NCI-H2107 treated with DMSO at 0.1 percent for 48 hours (cell line): Measurements from ENCODE around the gene PAK4.
"Not testable (repeated sequence)": the region's sequence is repeated elsewhere in the genome, so short reads cannot be mapped to it uniquely, and the experiment has no call there.

Experiments used
- DNase-seq: peaks from one replicate; lab custom pipeline; 2025; ENCODE audit not compliant: unreplicated experiment; lab: John Stamatoyannopoulos, UW

Gene PAK4

GRCh38 chr19:39203372-39204341 is 78.1 kb downstream of the PAK4 start, which contains the start of gene SYCN:
SYCN (minus strand) TSS chr19:39204263; CDS start chr19:39204254, 9 bp downstream.
- DNase-seq, result no peak

- no peak for DNase-seq
These were observed 79.8 kb downstream of the PAK4 start for GRCh38 chr19:39205449-39205764.

GRCh38 chr19:39206122-39206521 is 80.5 kb downstream of the PAK4 start:
- DNase-seq, result no peak

GRCh38 chr19:39207293-39207836 is 81.8 kb downstream of the PAK4 start:
- no peak for DNase-seq

GRCh38 chr19:39208175-39208795 is 82.7 kb downstream of the PAK4 start:
- DNase-seq, result no peak

- DNase-seq, result no peak
These were observed 83.6 kb downstream of the PAK4 start for GRCh38 chr19:39209196-39209595.

GRCh38 chr19:39211731-39212374 is 86.3 kb downstream of the PAK4 start:
- DNase-seq, result no peak

- no peak for DNase-seq
These were observed 86.8 kb downstream of the PAK4 start for GRCh38 chr19:39212375-39212742.

- not testable (repeated sequence) for DNase-seq
These were observed 89.7 kb downstream of the PAK4 start for GRCh38 chr19:39215323-39215722.

- no peak for DNase-seq
These were observed 91.5 kb downstream of the PAK4 start for GRCh38 chr19:39217094-39217493.

- DNase-seq, result no peak
These were observed 92.8 kb downstream of the PAK4 start for GRCh38 chr19:39218230-39219007.

- DNase-seq, result not testable (repeated sequence)
These were observed 93.5 kb downstream of the PAK4 start for GRCh38 chr19:39219108-39219507.

GRCh38 chr19:39223703-39224279 is 98.2 kb downstream of the PAK4 start:
- no peak for DNase-seq

- DNase-seq, result no peak
These were observed 99.3 kb downstream of the PAK4 start for GRCh38 chr19:39224910-39225309.
